H1 (cell line): Measurements from ENCODE around the gene PASD1. TPM values are rescaled to one million over a fixed set of nuclear protein-coding genes. Genes with fewer than 3 reads are reported as not detected.

Source experiments
- CTCF ChIA-PET: fragments of 300-600 bp; sonication (Branson Sonifier 250); formaldehyde crosslinking; loops from one replicate; lab custom pipeline; 2021; ENCODE audit not compliant: partially characterized antibody; lab: Charles Lee
- POLR2A ChIA-PET: fragments of 300-600 bp; sonication (Branson Sonifier 250); formaldehyde crosslinking; loops from one replicate; lab custom pipeline; 2021; ENCODE audit warnings: inconsistent platforms; ENCODE audit not compliant: partially characterized antibody; lab: Charles Lee
- DNase-seq, 2 experiments: peaks; one replicate each; pipeline versions ENCODE4 v3.0.0 to v3.0.0-alpha.2; 2010 to 2022; ENCODE audit warnings: low spot score in 2 of 2, low read depth in 1 of 2, mixed read lengths in 1 of 2
- FAIRE-seq: peaks from 2 replicates; lab custom pipeline; 2011; peaks lifted over from hg19 to GRCh38; lab: Jason Lieb, UNC
- H2AFZ ChIP-seq: 2 replicates; pipeline ENCODE4 v1.8.1; 2012; ENCODE audit warnings: low read length, inconsistent platforms
- H2AK5ac ChIP-seq: 2 replicates; pipeline ENCODE4 v1.6.1; 2013; ENCODE audit warnings: low read depth, low read length
- H2BK120ac ChIP-seq: replicated peaks from 2 replicates; pipeline ENCODE3; 2013; ENCODE audit warnings: low read depth, low read length, inconsistent platforms
- H2BK12ac ChIP-seq: 2 replicates; pipeline ENCODE4 v1.6.1; 2013; ENCODE audit warnings: low read depth, low read length
- H2BK15ac ChIP-seq: 2 replicates; pipeline ENCODE4 v1.6.1; 2013; ENCODE audit warnings: low read length
- H2BK20ac ChIP-seq: 2 replicates; pipeline ENCODE4 v1.6.1; 2013; ENCODE audit warnings: low read length
- H2BK5ac ChIP-seq: 2 replicates; pipeline ENCODE4 v1.6.1; 2013; ENCODE audit warnings: low read depth, low read length
- H3K14ac ChIP-seq: 2 replicates; pipeline ENCODE4 v1.6.1; 2013; ENCODE audit warnings: inconsistent platforms; ENCODE audit not compliant: insufficient read length
- H3K18ac ChIP-seq: 2 replicates; pipeline ENCODE4 v1.6.1; 2013; ENCODE audit warnings: low read length; ENCODE audit errors: extremely low read depth
- H3K23ac ChIP-seq: 2 replicates; pipeline ENCODE4 v1.6.1; 2013; ENCODE audit warnings: inconsistent platforms; ENCODE audit not compliant: insufficient read length
- H3K23me2 ChIP-seq: 2 replicates; pipeline ENCODE4 v1.6.1; 2013; ENCODE audit warnings: low read depth, low read length
- H3K27ac ChIP-seq: 2 replicates; pipeline ENCODE4 v1.6.1; 2011; ENCODE audit warnings: low read depth, low read length, inconsistent platforms
- H3K27me3 ChIP-seq, 4 experiments: replicated peaks in 1 of 4; 1 replicate in 1 of 4; 2 replicates in 3 of 4; pipeline versions ENCODE4 v1.6.1 to v1.8.1; 2011 to 2013; ENCODE audit warnings: low read length in 3 of 4, mild to moderate bottlenecking in 3 of 4, inconsistent platforms in 2 of 4, mixed read lengths in 2 of 4, moderate library complexity in 1 of 4; ENCODE audit not compliant: control insufficient read depth in 3 of 4, insufficient read depth in 3 of 4; ENCODE audit errors: extremely low read depth in 1 of 4
- H3K36me3 ChIP-seq, 4 experiments: 2 replicates each; pipeline versions ENCODE4 v1.6.1 to v1.8.1; 2011 to 2013; ENCODE audit warnings: mild to moderate bottlenecking in 4 of 4, low read length in 3 of 4, moderate library complexity in 2 of 4, control low read depth in 1 of 4, inconsistent platforms in 1 of 4; ENCODE audit not compliant: insufficient read depth in 4 of 4, control insufficient read depth in 2 of 4
- H3K4ac ChIP-seq: replicated peaks from 2 replicates; pipeline ENCODE3; 2013; ENCODE audit warnings: low read length, low read depth, mixed read lengths, inconsistent platforms; ENCODE audit not compliant: insufficient read length
- H3K4me1 ChIP-seq, 4 experiments: replicated peaks in 1 of 4; 1 replicate in 1 of 4; 2 replicates in 3 of 4; pipeline versions ENCODE4 v1.6.1 to v1.8.1; 2011 to 2013; ENCODE audit warnings: low read length in 3 of 4, inconsistent platforms in 2 of 4, mixed read lengths in 1 of 4; ENCODE audit not compliant: insufficient read depth in 4 of 4, control insufficient read depth in 3 of 4
- H3K4me2 ChIP-seq, 2 experiments: 2 replicates each; pipeline versions ENCODE4 v1.6.1 to v1.8.1; 2011 to 2013; ENCODE audit warnings: low read depth in 2 of 2, low read length in 2 of 2, control low read depth in 1 of 2, inconsistent platforms in 1 of 2, mild to moderate bottlenecking in 1 of 2; ENCODE audit not compliant: insufficient read depth in 1 of 2
- H3K4me3 ChIP-seq, 4 experiments: fragments of 200-600, 300-600 bp in 1 of 4; sonication (generic), shearing (Covaris generic), sonication (Bioruptor Twin) in 1 of 4; 2 replicates each; pipeline versions ENCODE4 v1.5.1 to v1.8.1; 2011 to 2016; ENCODE audit warnings: low read length in 4 of 4, low read depth in 3 of 4, control low read depth in 2 of 4, inconsistent platforms in 2 of 4, mild to moderate bottlenecking in 2 of 4, mixed read lengths in 1 of 4, moderate library complexity in 1 of 4; ENCODE audit not compliant: insufficient read depth in 2 of 4; ENCODE audit errors: extremely low read depth in 1 of 4
- H3K56ac ChIP-seq: replicated peaks from 2 replicates; pipeline ENCODE3; 2013; ENCODE audit warnings: low read depth, mild to moderate bottlenecking, mixed read lengths, low read length, inconsistent platforms; ENCODE audit not compliant: insufficient read length
- H3K79me1 ChIP-seq: 2 replicates; pipeline ENCODE4 v1.6.1; 2013; ENCODE audit warnings: low read depth, low read length, control low read depth
- H3K79me2 ChIP-seq, 2 experiments: 2 replicates each; pipeline versions ENCODE4 v1.6.1 to v1.8.1; 2012 to 2013; ENCODE audit warnings: low read length in 2 of 2, mild to moderate bottlenecking in 2 of 2, inconsistent platforms in 1 of 2; ENCODE audit not compliant: insufficient read depth in 2 of 2, control insufficient read depth in 1 of 2
- H3K9ac ChIP-seq, 4 experiments: replicated peaks in 1 of 4; 1 replicate in 1 of 4; 2 replicates in 3 of 4; pipeline versions ENCODE4 v1.6.1 to v1.8.1; 2011 to 2013; ENCODE audit warnings: low read depth in 3 of 4, low read length in 3 of 4, control low read depth in 2 of 4, mild to moderate bottlenecking in 2 of 4, moderate library complexity in 2 of 4, inconsistent platforms in 1 of 4; ENCODE audit errors: extremely low read depth in 1 of 4
- H3K9me3 ChIP-seq, 2 experiments: 2 replicates each; pipeline versions ENCODE4 v1.6.1 to v1.8.1; 2012 to 2013; ENCODE audit warnings: mild to moderate bottlenecking in 2 of 2, moderate library complexity in 2 of 2, control low read depth in 1 of 2, inconsistent platforms in 1 of 2, low read depth in 1 of 2, low read length in 1 of 2, mixed read lengths in 1 of 2; ENCODE audit not compliant: insufficient read depth in 2 of 2
- H4K20me1 ChIP-seq, 2 experiments: replicated peaks in 1 of 2; 2 replicates each; pipeline versions ENCODE3 to v1.8.1; 2011 to 2013; ENCODE audit warnings: inconsistent platforms in 2 of 2, low read length in 2 of 2, mild to moderate bottlenecking in 1 of 2; ENCODE audit not compliant: insufficient read depth in 2 of 2, control insufficient read depth in 1 of 2
- H4K5ac ChIP-seq: 2 replicates; pipeline ENCODE4 v1.6.1; 2013; ENCODE audit warnings: low read length, low read depth, mixed read lengths, inconsistent platforms; ENCODE audit not compliant: insufficient read length
- H4K8ac ChIP-seq: 2 replicates; pipeline ENCODE4 v1.8.0; 2013; ENCODE audit warnings: mild to moderate bottlenecking, moderate library complexity, low read length, inconsistent platforms; ENCODE audit not compliant: insufficient read depth; ENCODE audit errors: extremely low read depth
- H4K91ac ChIP-seq: replicated peaks from 2 replicates; pipeline ENCODE3; 2013; ENCODE audit warnings: low read length, mixed read lengths, inconsistent platforms; ENCODE audit not compliant: insufficient read length
- CREB1 ChIP-seq: IDR thresholded peaks from 2 replicates; pipeline ENCODE4 v1.6.1; 2012; ENCODE audit warnings: inconsistent platforms
- CTCF ChIP-seq, 3 experiments: IDR thresholded peaks; 1 replicate in 2 of 3; 2 replicates in 1 of 3; pipeline versions ENCODE4 v1.5.1 to v1.6.1; 2011; ENCODE audit warnings: low read length in 3 of 3, mild to moderate bottlenecking in 3 of 3, inconsistent platforms in 2 of 3, low read depth in 1 of 3, moderate library complexity in 1 of 3; ENCODE audit not compliant: insufficient read depth in 1 of 3; ENCODE audit errors: control extremely low read depth in 1 of 3
- EGR1 ChIP-seq: IDR thresholded peaks from 2 replicates; pipeline ENCODE4 v1.6.1; 2011; ENCODE audit warnings: low read depth, low read length, borderline replicate concordance
- FOSL1 ChIP-seq: IDR thresholded peaks from 2 replicates; pipeline ENCODE4 v1.6.1; 2011; ENCODE audit warnings: mild to moderate bottlenecking, low read depth, low read length, moderate library complexity; ENCODE audit not compliant: insufficient read depth
- HDAC6 ChIP-seq: IDR thresholded peaks from one replicate; pipeline ENCODE4 v1.7.1; 2012; ENCODE audit warnings: low read depth, mild to moderate bottlenecking, inconsistent platforms, low read length, moderate library complexity
- JUN ChIP-seq: IDR thresholded peaks from 2 replicates; pipeline ENCODE4 v1.6.1; 2011; ENCODE audit warnings: low read depth, mild to moderate bottlenecking, improper control_type of control experiment, low read length
- RNF2 ChIP-seq: fragments of 200-900, 300-1000 bp; sonication (generic); IDR thresholded peaks from 2 replicates; pipeline ENCODE4 v1.7.1; 2016; ENCODE audit warnings: borderline replicate concordance, low read depth, mild to moderate bottlenecking, antibody characterized with exemption, low read length; ENCODE audit not compliant: poor library complexity, severe bottlenecking; ENCODE audit errors: missing control alignments
- RXRA ChIP-seq: IDR thresholded peaks from 2 replicates; pipeline ENCODE4 v1.6.1; 2011; ENCODE audit warnings: low read depth, mild to moderate bottlenecking, low read length, moderate library complexity; ENCODE audit not compliant: insufficient read depth
- SUZ12 ChIP-seq: fragments of 200-600 bp; sonication (generic); IDR thresholded peaks from 2 replicates; pipeline ENCODE4 v1.6.1; 2012; ENCODE audit warnings: mild to moderate bottlenecking, inconsistent platforms, low read length, moderate library complexity, mixed read lengths
- TAF1 ChIP-seq: IDR thresholded peaks from 2 replicates; pipeline ENCODE4 v1.6.1; 2011; ENCODE audit warnings: mild to moderate bottlenecking, low read depth, low read length
- TAF7 ChIP-seq: optimal IDR thresholded peaks from 2 replicates; pipeline ENCODE3; 2011; ENCODE audit warnings: low read depth, mild to moderate bottlenecking, inconsistent platforms, low read length, moderate library complexity, borderline replicate concordance
- WGBS, 2 experiments: shearing (Covaris generic) in 1 of 2; methylation state at CpG; one replicate each; pipeline versions ENCODE4 v1.1.6 to v1.1.7; 2013 to 2015; ENCODE audit warnings: low lambda C conversion rate in 2 of 2, mixed read lengths in 2 of 2, inconsistent platforms in 1 of 2, low coverage in 1 of 2, missing lambda C conversion rate in 1 of 2; ENCODE audit not compliant: insufficient replicate concordance in 2 of 2, insufficient coverage in 1 of 2, insufficient read length in 1 of 2; ENCODE audit errors: extremely low coverage in 1 of 2, missing lambda C conversion rate in 1 of 2; 5-methylcytosine and 5-hydroxymethylcytosine counted together
- polyA plus RNA-seq, 7 experiments: library from polyadenylated mRNA; depleted of rRNA in 3 of 7; stranded (reverse) in 5 of 7; unstranded in 2 of 7; fragments of >200 nt in 5 of 7; fragments of 200-250 nt in 2 of 7; gene quantifications; 1 replicate in 5 of 7; 2 replicates in 1 of 7; 4 replicates in 1 of 7; pipeline versions ENCODE4 v1.2.1 to v1.2.3, GENCODE V29; 2011 to 2013; ENCODE audit warnings: missing spikeins in 2 of 7, mixed read lengths in 2 of 7
- total RNA-seq: library from RNA; stranded (reverse); fragmentation: NEBNext Ultra II Directional; extraction: Animal tissue kit (Norgen Biotek cat#: 25700); gene quantifications from 2 replicates; pipeline ENCODE4 v1.2.1, GENCODE V29; 2021

PASD1 gene
- total and polyA plus RNA-seq, 2 of the 8 experiments (the other 6 are each of a cell fraction or from before 2014, with no cell fraction given) = 0.03 to 0.09 TPM

- H4K8ac ChIP-seq = no peak overlapping the region
- TF ChIP-seq FOSL1 = no peak
- TF ChIP-seq CREB1 = no peak
- no peak for TF ChIP-seq HDAC6
- no peak for TF ChIP-seq EGR1
- TF ChIP-seq TAF7 = no peak
- TF ChIP-seq JUN = no peak
- TF ChIP-seq RXRA = no peak
- TF ChIP-seq SUZ12 = no peak
- no peak for TF ChIP-seq RNF2
- no peak for TF ChIP-seq CTCF (IDR thresholded peaks at IDR 0.05; ENCODE audit: control extremely low read depth in 1 of 3, insufficient read depth in 1 of 3, low read depth in 1 of 3, low read length in 3 of 3)
- TF ChIP-seq TAF1 = no peak
These were observed 116.4 kb downstream of the PASD1 start for GRCh38 chrX:151679798-151680402.

More at GRCh38 chrX:151679798-151680402, 116.4 kb downstream of the PASD1 start:
- H3K27me3 ChIP-seq = no peaks in the 10 kb centered on the region
- H3K27ac ChIP-seq = no peak overlapping the region
- no peak overlapping the region for H2BK5ac ChIP-seq
- no peak overlapping the region for H3K4me3 ChIP-seq
- H2BK20ac ChIP-seq = no peak overlapping the region
- POLR2A ChIA-PET = no interaction called here
- no peak overlapping the region for H4K91ac ChIP-seq
- H3K4me2 ChIP-seq = no peak overlapping the region
- no peak overlapping the region for H2AFZ ChIP-seq
- H3K56ac ChIP-seq = no peak overlapping the region
- H4K5ac ChIP-seq = no peak overlapping the region
- DNase-seq = no peak
- no peaks in the 10 kb centered on the region for H3K23me2 ChIP-seq
- H3K79me1 ChIP-seq = no peaks in the 10 kb centered on the region
- H3K14ac ChIP-seq = no peak overlapping the region
- H3K23ac ChIP-seq = no peak overlapping the region
- H2BK120ac ChIP-seq = no peak overlapping the region
- no peak overlapping the region for H2BK12ac ChIP-seq
- H2BK15ac ChIP-seq = no peak overlapping the region
- no peaks in the 10 kb centered on the region for H3K4me1 ChIP-seq
- no peak overlapping the region for H3K18ac ChIP-seq
- no peak overlapping the region for H3K4ac ChIP-seq
- no peaks in the 10 kb centered on the region for H4K20me1 ChIP-seq
- no peak overlapping the region for H2AK5ac ChIP-seq
- CTCF ChIA-PET = interaction anchor here (0.8 to 2.4 kb wide), 14 partner anchors 9 to 526 kb away, joined by 3 to 23 read pairs (median 4); no protein-coding TSS in a partner anchor
- no peak overlapping the region for H3K9ac ChIP-seq
- no peak for FAIRE-seq
- no peaks in the 10 kb centered on the region for H3K9me3 ChIP-seq
- H3K36me3 ChIP-seq = no peaks in the 10 kb centered on the region
- 91% methylated on average over 5 of the region's 5 CpGs; no CpG with 5 or more reads in 1 of the 2 experiments for WGBS, 2 experiments
- no peaks in the 10 kb centered on the region for H3K79me2 ChIP-seq
